HG02981 (cell line): ENCODE results near the gene SPAM1.
"Not testable (repeated sequence)": the region's sequence is repeated elsewhere in the genome, so short reads cannot be mapped to it uniquely, and the experiment has no call there.

ENCODE experiments used
- ATAC-seq: cut with Tn5 transposase; IDR thresholded peaks from one replicate; pipeline ENCODE4 v1.9.1; 2021; ENCODE audit warnings: mild to moderate bottlenecking, moderate library complexity; ENCODE audit not compliant: unreplicated experiment

Gene SPAM1

DNA sequence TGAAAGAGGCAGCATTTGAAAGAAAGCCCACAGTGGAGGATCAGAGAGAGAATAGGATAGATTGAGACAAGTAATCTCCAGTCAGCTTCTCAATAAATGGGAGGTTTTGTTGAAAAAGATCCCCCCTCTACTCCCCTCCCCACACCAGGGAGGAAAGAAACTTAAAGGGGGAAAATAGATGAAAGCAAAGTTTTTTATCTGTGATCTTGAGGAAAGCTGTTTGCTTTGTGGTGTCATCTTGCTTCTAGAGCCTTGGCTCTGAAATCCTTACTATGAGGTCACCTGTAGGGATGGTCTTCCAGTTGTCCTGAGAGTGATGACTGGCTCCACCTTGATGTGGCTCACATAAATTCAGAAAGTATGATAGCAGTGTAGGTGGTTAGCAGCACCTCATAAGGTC is at the start of gene SPAM1:
TSS of gene SPAM1 (plus strand) at position 301 of the 400 bp plus-strand sequence. CDS start 28,330 bp downstream, outside the sequence.
- ATAC-seq = no peak

GRCh38 chr7:123876557-123877256 is 48.3 kb upstream of the SPAM1 start:
- no peak for ATAC-seq

- ATAC-seq = no peak
Observed at GRCh38 chr7:123879628-123880027, 45.4 kb upstream of the SPAM1 start.

- ATAC-seq = no peak
Observed at GRCh38 chr7:123881300-123881699, 43.7 kb upstream of the SPAM1 start.

GRCh38 chr7:123883154-123883553 is 41.9 kb upstream of the SPAM1 start:
- no peak for ATAC-seq

- no peak for ATAC-seq
Observed at GRCh38 chr7:123888192-123888591, 36.8 kb upstream of the SPAM1 start.

- ATAC-seq = not testable (repeated sequence)
Observed at GRCh38 chr7:123894753-123895152, 30.3 kb upstream of the SPAM1 start.

DNA sequence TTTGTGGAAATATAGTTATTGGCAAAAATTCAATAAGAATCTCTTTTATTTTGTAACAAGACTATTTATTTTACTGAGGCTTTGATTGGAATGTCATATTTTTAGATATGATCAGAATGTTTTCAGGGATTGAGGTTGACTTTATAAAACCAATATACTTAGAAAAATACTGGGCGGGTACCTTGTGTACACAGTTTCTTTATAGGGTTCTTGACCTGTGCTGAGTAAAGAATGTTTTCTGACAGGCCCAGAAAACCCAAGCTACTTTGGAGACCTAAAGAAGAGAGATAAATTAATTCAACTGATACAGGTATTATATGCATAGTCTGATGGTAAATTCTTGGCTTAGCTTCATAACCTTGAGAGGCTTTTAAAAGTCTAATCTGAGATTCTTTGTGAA is 23.9 kb upstream of the SPAM1 start:
- no peak for ATAC-seq

DNA sequence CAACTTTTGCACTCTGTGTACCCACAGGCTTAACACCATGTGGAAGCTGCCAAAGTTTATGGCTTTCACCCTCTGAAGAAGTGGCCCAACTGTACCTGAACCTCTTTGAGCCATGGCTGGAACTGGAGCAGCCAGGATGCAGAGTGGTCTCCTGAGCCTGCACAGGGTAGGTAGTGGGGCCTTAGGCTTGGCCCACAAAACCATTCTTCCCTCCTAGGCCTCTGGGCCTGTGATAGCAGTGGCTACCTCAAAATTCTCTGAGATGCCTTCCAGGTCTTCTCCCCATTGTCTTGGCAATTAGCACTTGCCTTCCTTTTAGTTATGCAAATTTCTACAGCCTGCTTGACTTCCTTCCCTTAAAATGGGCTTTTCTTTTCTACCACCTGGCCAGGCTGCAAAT is 19.3 kb upstream of the SPAM1 start:
- no peak for ATAC-seq

GRCh38 chr7:123916240-123916724 is 8.8 kb upstream of the SPAM1 start:
- ATAC-seq = no peak

GRCh38 chr7:123917878-123918277 is 7.2 kb upstream of the SPAM1 start:
- ATAC-seq = no peak

DNA sequence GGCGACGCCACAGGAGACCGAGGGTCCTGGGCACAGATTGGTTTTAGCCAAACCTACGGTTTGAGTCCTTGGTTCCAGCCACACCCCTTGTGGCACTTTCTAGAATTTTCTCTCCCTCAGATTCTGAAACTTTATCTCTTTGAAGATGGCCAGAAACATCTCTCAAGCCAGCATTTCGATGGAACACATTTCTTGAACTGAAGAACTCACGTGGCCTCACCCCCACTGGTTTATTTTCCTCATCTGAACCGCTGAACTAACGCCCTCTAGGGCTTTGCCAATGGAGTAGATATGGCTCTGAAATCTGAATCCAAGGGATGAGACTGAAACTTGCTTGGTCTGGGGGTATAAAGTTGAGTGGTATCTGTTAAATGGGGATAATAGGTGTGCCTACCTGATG is 6.7 kb upstream of the SPAM1 start:
- ATAC-seq = no peak

GRCh38 chr7:123923599-123923998 is 1.4 kb upstream of the SPAM1 start:
- ATAC-seq = no peak

DNA sequence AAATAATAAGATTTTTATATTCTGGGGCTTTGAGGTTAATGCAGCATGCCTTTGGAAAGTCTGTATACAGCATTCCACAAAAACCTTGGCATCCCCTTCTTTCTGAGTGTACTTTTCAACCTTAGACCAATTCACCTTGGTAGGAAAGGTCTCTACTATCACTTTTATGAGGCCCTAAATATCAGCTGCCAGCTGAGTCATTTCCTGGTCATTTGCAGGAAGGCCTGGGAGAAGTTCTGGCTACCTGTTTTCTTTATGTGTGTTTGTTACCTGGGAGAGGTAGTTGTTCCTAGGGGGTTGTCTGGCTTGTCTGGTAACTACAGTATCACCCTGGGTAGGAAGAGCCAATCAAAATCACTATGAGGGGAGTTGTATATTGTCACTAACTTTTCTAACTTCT is 4.1 kb downstream of the SPAM1 start:
- no peak for ATAC-seq

DNA sequence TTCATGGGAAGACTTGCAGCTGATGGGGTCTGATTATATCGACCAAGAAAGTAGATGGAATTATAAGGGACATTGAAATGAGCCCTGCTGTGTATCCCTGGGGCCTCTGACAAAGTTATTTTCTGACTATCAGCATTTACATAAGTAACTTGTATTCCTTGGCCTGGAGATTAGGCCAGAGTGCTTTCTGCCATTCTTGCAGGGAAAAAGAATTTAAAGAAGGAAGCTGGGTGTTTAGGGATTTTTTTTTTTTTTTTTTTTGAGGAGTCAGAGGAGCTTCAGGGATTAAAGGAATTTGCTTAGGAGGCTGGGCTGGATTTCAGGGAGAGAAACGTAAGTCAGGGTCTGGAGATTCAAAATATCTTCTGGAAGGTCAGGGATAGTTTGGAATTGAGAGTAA is 4.6 kb downstream of the SPAM1 start:
- no peak for ATAC-seq

- ATAC-seq = no peak
Observed at GRCh38 chr7:123935436-123936381, 10.7 kb downstream of the SPAM1 start.

DNA sequence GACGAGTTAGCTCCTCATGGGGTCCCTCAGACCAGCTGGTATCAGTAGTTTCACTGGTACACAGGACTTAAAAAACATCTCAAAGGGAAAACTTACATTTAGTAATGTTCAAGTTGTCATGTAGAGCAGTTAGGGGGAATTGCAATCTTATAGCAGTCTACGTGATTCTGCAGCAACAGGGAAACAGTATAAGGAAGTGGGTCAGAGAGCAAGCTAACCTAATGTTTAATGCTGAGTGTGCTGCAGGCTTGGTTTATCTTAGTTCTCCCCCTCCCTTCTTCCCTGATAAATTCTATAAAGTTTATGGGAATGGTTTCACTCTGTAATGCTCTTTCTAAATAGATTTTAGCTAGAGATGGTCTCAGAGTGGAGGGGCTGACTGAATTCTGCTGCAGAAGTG is 11.3 kb downstream of the SPAM1 start:
- ATAC-seq = no peak

DNA sequence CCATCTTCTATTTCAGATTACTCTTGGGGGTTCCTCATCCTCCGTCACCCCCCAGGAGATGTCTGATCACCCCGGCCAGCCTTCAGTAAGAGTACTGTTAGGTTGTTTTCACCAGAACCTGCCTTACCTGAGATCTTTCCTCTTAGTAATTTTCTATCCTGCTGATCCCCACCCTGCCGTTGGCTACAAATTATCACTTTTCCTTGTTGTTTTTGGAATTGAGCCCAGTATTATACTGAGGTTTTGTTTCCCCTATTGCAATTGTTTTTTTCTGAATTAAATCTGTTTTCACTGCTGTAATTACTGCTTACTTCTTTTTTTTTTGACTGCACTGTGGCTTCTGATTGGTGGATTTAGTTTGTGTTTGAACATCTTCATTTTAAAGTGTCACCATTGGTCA is 14.7 kb downstream of the SPAM1 start:
- ATAC-seq = no peak

DNA sequence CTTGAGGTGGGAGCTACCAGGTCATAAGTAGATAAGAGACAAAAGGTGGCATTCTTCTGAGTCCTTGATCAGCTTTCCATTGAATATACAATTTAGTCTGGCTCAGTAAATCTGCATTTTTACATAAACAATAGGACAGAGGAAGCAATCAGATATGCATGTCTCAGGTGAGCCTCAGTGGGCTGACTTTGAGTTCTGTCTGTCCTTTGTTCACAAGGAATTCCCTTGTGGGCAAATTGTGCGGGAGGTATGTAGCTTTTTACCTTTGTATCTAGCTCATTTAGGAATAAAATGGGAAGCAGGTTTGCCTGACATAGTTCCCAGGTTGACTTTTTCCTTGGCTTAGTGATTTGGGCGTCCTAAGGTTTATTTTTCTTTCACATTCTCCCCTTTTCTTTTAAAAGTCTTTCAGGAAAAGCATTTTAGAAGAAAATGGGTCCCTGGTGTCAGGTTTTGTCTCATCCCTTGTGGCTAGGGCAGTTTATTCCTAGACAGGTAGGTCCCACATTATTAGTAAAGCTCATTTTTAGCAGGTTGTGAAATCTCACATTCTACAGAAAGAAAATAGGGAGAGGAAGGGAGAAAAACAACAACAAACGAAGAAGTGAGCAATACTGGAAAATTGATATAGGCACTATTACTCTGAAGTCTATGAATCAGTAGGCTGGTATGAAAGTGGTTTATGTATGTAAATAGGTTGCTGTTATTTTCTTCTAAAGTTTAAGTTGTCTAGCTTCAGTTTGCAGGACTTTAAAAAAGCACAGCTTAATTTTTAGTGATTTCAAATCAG is 16.5 kb downstream of the SPAM1 start:
- ATAC-seq = no peak

GRCh38 chr7:123944395-123944794 is 19.4 kb downstream of the SPAM1 start:
- no peak for ATAC-seq

- ATAC-seq = no peak
Observed at GRCh38 chr7:123945938-123946337, 20.9 kb downstream of the SPAM1 start.
